ENCODE results near the gene RCBTB2. TPM values are rescaled to one million over a fixed set of nuclear protein-coding genes. Genes with fewer than 3 reads are reported as not detected.
"Not testable (repeated sequence)": the region's sequence is repeated elsewhere in the genome, so short reads cannot be mapped to it uniquely, and the experiment has no call there.

Gene RCBTB2
- total RNA-seq: 10 to 100 TPM in 3 of 4 donors, 1 to 10 TPM in 1; 8.1 to 24.7 (median 14.9) TPM

DNA sequence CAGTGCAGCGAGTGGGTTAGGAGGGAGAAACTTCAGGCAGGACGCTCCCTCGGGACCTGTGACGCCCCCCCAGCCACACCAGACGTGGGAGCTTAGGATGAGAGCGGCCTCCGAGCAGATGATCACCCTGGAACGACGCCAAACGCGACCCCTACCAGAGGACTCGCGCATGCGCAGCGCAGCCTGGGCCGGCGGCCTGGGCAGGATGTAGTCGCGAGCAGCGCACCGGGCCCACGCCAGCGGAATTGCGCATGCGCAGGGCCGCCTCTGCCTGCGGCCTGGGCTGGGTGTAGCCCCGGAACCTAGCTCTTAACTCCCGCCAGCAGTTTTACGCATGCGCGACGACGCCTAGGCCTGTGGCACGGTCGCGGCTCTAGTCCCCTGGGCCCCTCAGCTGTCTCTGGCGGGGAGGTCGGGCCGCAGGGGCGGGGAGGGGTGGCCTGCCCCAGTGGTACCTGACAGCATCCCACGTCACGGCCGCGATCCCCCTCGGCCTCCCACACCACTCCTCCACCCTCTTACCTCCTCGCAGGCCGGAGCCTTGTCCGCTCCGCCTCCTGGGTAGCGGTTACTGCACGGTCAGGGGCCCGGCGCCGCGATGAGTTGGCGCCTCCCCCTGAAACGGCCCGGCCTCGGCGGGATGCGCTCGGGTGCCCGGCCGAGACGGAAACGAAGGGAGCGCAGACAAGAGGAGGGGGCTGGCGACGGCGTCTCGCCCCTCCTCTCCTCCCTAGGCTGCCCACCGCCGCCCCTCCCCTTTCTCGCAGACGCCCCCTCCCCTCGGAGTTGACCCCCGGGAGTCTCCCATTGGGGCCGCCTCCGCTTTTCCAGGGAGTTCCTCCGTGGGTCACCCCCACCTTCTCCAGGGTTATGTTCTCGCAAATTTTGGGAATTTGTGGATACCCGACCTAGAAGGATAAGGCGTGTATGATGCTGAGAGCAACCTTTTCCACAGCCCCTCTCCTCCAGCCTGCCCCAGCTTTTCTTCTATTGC, at the start of gene RCBTB2:
RCBTB2 (minus strand) TSS at position 575 of the 994 bp plus-strand sequence. CDS start 11,141 bp downstream, outside the sequence.
- peak; percentile 84 for DNase-seq
- 4 to 54% methylated on average over 3 to 39 of the region's 84 CpGs for WGBS, 2 donors
- intact Hi-C loops (cut with DNase I): no loop called here

DNA sequence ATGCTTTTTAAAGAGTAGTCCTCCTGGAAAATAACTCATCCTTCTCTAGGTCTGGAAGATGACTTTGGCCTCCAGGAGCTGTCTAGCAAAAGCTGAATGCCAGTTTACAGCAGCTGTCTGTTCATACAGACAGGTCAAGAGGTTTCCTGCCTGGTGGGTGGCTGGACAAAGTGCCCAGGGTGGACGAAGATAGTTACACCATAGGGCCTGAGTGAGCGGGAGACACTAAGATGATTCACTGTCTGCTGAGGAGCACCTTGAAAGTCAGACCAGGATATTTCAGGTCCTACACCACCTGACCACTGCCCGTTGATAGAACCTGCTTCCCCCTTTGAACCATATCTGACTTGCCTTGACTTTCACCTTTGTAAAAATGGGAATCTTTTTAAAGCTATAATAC, 49.2 kb upstream of the RCBTB2 start:
- intact Hi-C loops (cut with DNase I): loop anchor here (10.0 kb wide), 1 partner anchor 247 kb away; no protein-coding TSS in a partner anchor
- TF ChIP-seq POLR2A (IDR thresholded peaks at IDR 0.05): no peak
- TF ChIP-seq, protein P1, sequence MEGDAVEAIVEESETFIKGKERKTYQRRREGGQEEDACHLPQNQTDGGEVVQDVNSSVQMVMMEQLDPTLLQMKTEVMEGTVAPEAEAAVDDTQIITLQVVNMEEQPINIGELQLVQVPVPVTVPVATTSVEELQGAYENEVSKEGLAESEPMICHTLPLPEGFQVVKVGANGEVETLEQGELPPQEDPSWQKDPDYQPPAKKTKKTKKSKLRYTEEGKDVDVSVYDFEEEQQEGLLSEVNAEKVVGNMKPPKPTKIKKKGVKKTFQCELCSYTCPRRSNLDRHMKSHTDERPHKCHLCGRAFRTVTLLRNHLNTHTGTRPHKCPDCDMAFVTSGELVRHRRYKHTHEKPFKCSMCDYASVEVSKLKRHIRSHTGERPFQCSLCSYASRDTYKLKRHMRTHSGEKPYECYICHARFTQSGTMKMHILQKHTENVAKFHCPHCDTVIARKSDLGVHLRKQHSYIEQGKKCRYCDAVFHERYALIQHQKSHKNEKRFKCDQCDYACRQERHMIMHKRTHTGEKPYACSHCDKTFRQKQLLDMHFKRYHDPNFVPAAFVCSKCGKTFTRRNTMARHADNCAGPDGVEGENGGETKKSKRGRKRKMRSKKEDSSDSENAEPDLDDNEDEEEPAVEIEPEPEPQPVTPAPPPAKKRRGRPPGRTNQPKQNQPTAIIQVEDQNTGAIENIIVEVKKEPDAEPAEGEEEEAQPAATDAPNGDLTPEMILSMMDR (IDR thresholded peaks at IDR 0.05): no peak
- WGBS, 2 donors: 75 to 83% methylated on average over 3 of the region's 3 CpGs
- no peak for DNase-seq
- Histone ChIP-seq H3K4me1 (peaks cover 26 to 80% (median 46%) of the 10 kb centered on the region in 3 donors), H3K4me3 (no peak overlapping the region), H3K27me3 (no peaks in the 10 kb centered on the region), H3K27ac (peak overlapping the region in 1 of 4 donors; percentile 17), H3K9me3 (no peaks in the 10 kb centered on the region), H3K36me3 (no peaks in the 10 kb centered on the region)

More for the DNA sequence above, at the start of gene RCBTB2:
- TF ChIP-seq POLR2A (IDR thresholded peaks at IDR 0.05): peak in 3 of 4 donors; percentile 84 to 95 (median 93)
- TF ChIP-seq, protein P1 (IDR thresholded peaks at IDR 0.05): peak in 1 of 6 experiments; percentile 43
- H3K27ac ChIP-seq: peak within 1 kb of the TSS; percentile 90 to 99 (median 97)
- H3K4me1 ChIP-seq: peaks cover 8 to 50% (median 15%) of the 10 kb centered on the region in 3 donors
- no peaks in the 10 kb centered on the region for H3K9me3 ChIP-seq
- peak within 1 kb of the TSS; percentile 54 to 79 (median 58) for H3K4me3 ChIP-seq
- no peaks in the 10 kb centered on the region for H3K27me3 ChIP-seq
- no peaks in the 10 kb centered on the region for H3K36me3 ChIP-seq

- Histone ChIP-seq H3K27me3 (no peaks in the 10 kb centered on the region), H3K4me1 (peaks cover 26 to 80% (median 37%) of the 10 kb centered on the region in 3 donors), H3K27ac (peak overlapping the region in 2 of 4 donors; percentile 90 to 91), H3K36me3 (no peaks in the 10 kb centered on the region), H3K9me3 (no peaks in the 10 kb centered on the region), H3K4me3 (no peak overlapping the region)
- no peak for DNase-seq
- 58 to 61% methylated on average over 6 of the region's 6 CpGs for WGBS, 2 donors
- intact Hi-C loops (cut with DNase I): loop anchor here (10.0 kb wide), 1 partner anchor 246 kb away; no protein-coding TSS in a partner anchor
- TF ChIP-seq POLR2A (IDR thresholded peaks at IDR 0.05): no peak
- TF ChIP-seq, protein P1 (IDR thresholded peaks at IDR 0.05): no peak
Measured at GRCh38 chr13:48580896-48581295, 48.0 kb upstream of the RCBTB2 start.

GRCh38 chr13:48580185-48580803, 47.4 kb upstream of the RCBTB2 start:
- H3K4me3 ChIP-seq: no peak overlapping the region
- peaks cover 29 to 79% (median 31%) of the 10 kb centered on the region in 3 donors for H3K4me1 ChIP-seq
- intact Hi-C loops (cut with DNase I): loop anchor here (10.0 kb wide), 1 partner anchor 245 kb away; no protein-coding TSS in a partner anchor
- no peaks in the 10 kb centered on the region for H3K9me3 ChIP-seq
- no peaks in the 10 kb centered on the region for H3K36me3 ChIP-seq
- 44 to 47% methylated on average over 8 of the region's 8 CpGs for WGBS, 2 donors
- H3K27ac ChIP-seq: peak overlapping the region; percentile 83 to 91 (median 88)
- no peak for DNase-seq
- no peaks in the 10 kb centered on the region for H3K27me3 ChIP-seq
- no peak for TF ChIP-seq POLR2A (IDR thresholded peaks at IDR 0.05)
- TF ChIP-seq, protein P1 (IDR thresholded peaks at IDR 0.05): peak; percentile 47 to 85 (median 79)

DNA sequence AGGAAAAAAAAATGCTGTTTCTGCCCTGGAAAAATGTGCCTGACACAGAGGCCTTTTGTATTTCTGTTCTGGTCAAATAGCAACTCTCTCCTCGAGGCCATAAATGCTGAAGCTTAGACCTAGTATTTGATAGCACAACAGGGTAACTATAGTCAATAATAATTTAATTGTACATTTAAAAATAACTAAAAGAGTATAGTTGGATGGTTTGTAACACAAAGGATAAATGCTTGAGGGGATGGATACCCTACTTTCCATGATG, 47.0 kb upstream of the RCBTB2 start:
- WGBS, 2 donors: 40 to 54% methylated on average over 1 of the region's 1 CpG
- DNase-seq, H3K9me3 ChIP-seq, H3K4me3 ChIP-seq, H3K27me3 ChIP-seq, H3K36me3 ChIP-seq: not testable (repeated sequence)
- H3K4me1 ChIP-seq: peaks cover 27 to 79% (median 29%) of the 10 kb centered on the region in 3 donors
- intact Hi-C loops (cut with DNase I): loop anchor here (10.0 kb wide), 4 partner anchors 75 to 345 kb away; partner anchors contain the start of gene ITM2B
- peak overlapping the region; percentile 83 to 91 (median 88) for H3K27ac ChIP-seq
